Measurements from ENCODE around the gene MPEG1. TPM values are rescaled to one million over a fixed set of nuclear protein-coding genes. Genes with fewer than 3 reads are reported as not detected.

MPEG1 gene
- total and polyA plus RNA-seq, 9 donors, result 1.8 to 28.5 (median 3.9) TPM

- peak overlapping the region; percentile 73 to 80 for H3K27ac ChIP-seq
These were observed 39.4 kb downstream of the MPEG1 start for GRCh38 chr11:59173080-59173963.

GRCh38 chr11:59172345-59173079 lies 40.2 kb downstream of the MPEG1 start:
- Histone ChIP-seq H3K4me1 (ENCODE audit: insufficient read depth) (peaks cover 22% of the 10 kb centered on the region), H3K4me3 (peak overlapping the region; percentile 68), H3K36me3 (no peaks in the 10 kb centered on the region), H3K27ac (peak overlapping the region; percentile 73 to 80), H3K27me3 (no peaks in the 10 kb centered on the region), H3K9me3 (no peaks in the 10 kb centered on the region)
- no peak for TF ChIP-seq CTCF (IDR thresholded peaks at IDR 0.05)
- TF ChIP-seq EP300 (IDR thresholded peaks at IDR 0.05), result no peak
- no peak for TF ChIP-seq POLR2A (IDR thresholded peaks at IDR 0.05)
- intact Hi-C loops (cut with DNase I), result loop anchor here in 3 of 4 donors (2.0 to 10.0 kb wide), 4 partner anchors 32 to 115 kb away; no protein-coding TSS in a partner anchor
- DNase-seq, result peak in 4 of 5 donors; percentile 27 to 59 (median 55)
- WGBS, 3 donors, result 0 to 1% (median 0%) methylated on average over 19 to 69 of the region's 70 CpGs

More at GRCh38 chr11:59173080-59173963, 39.4 kb downstream of the MPEG1 start:
- Histone ChIP-seq H3K4me3 (peak overlapping the region; percentile 68), H3K27me3 (no peaks in the 10 kb centered on the region), H3K9me3 (no peaks in the 10 kb centered on the region), H3K4me1 (ENCODE audit: insufficient read depth) (peaks cover 22% of the 10 kb centered on the region), H3K36me3 (no peaks in the 10 kb centered on the region)
- intact Hi-C loops (cut with DNase I), result loop anchor here in 3 of 4 donors (2.0 to 10.0 kb wide), 4 partner anchors 31 to 114 kb away; no protein-coding TSS in a partner anchor
- peak; percentile 42 to 67 (median 57) for DNase-seq
- TF ChIP-seq EP300 (IDR thresholded peaks at IDR 0.05), result no peak
- no peak for TF ChIP-seq CTCF (IDR thresholded peaks at IDR 0.05)
- no peak for TF ChIP-seq POLR2A (IDR thresholded peaks at IDR 0.05)
- WGBS, 3 donors, result 1 to 3% (median 1%) methylated on average over 36 to 37 of the region's 37 CpGs

- DNase-seq, result peak; percentile 92 to 96 (median 95)
These were observed 41.0 kb downstream of the MPEG1 start, which contains the start of gene DTX4 for GRCh38 chr11:59171508-59172322. TSS of gene DTX4 (plus strand) at chr11:59172132. CDS start at chr11:59172596, 464 bp downstream.

More at GRCh38 chr11:59171508-59172322, 41.0 kb downstream of the MPEG1 start, which contains the start of gene DTX4:
- no peaks in the 10 kb centered on the region for H3K36me3 ChIP-seq
- peak within 1 kb of the TSS; percentile 68 for H3K4me3 ChIP-seq
- TF ChIP-seq EP300 (IDR thresholded peaks at IDR 0.05) (no peak), POLR2A (IDR thresholded peaks at IDR 0.05) (peak; percentile 20), CTCF (IDR thresholded peaks at IDR 0.05) (peak; percentile 93 to 95 (median 94))
- 0 to 1% (median 1%) methylated on average over 59 to 64 of the region's 64 CpGs for WGBS, 3 donors
- intact Hi-C loops (cut with DNase I), result loop anchor here (2.0 to 10.0 kb wide), 6 partner anchors 33 to 116 kb away; no protein-coding TSS in a partner anchor
- H3K4me1 ChIP-seq (ENCODE audit: insufficient read depth), result peaks cover 22% of the 10 kb centered on the region
- peak within 1 kb of the TSS; percentile 73 to 80 for H3K27ac ChIP-seq
- no peaks in the 10 kb centered on the region for H3K27me3 ChIP-seq
- no peaks in the 10 kb centered on the region for H3K9me3 ChIP-seq

All from ovary (tissue), 9 donors.